GM20431 (cell line): ENCODE measurements around the gene CKB.
"Not testable (repeated sequence)": the region's sequence is repeated elsewhere in the genome, so short reads cannot be mapped to it uniquely, and the experiment has no call there.

Source experiments
- in situ Hi-C: fragments of 300-500 bp; cut with MseI, MboI; formaldehyde crosslinking; loops from one replicate; pipeline ENCODE4 v1.15.0; 2020; ENCODE audit warnings: low sequenced_read_pairs; ENCODE audit not compliant: unreplicated experiment

The CKB gene

DNA sequence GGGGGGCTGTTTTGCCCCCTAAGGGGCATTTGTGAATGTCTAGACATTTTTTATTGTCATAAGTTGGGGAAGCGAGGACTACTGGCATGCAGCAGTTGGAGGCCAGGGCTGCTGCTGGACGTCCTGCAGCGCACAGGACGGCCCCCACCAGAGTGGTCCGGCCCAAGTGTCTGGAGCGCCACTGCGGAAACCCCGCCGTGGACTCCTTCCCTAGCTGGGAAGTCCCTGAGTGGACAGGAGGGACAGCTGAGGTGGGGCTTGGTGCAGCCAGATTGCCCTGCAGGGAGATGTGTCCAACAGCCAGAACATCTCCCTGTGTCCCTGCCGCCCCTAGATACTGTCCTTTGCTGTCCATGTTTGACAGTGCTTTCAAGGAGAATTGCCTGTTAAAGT is 5.5 kb downstream of the CKB start:
- in situ Hi-C loops: no loop called here

GRCh38 chr14:103516426-103517173 is 6.0 kb downstream of the CKB start:
- in situ Hi-C loops: no loop called here

DNA sequence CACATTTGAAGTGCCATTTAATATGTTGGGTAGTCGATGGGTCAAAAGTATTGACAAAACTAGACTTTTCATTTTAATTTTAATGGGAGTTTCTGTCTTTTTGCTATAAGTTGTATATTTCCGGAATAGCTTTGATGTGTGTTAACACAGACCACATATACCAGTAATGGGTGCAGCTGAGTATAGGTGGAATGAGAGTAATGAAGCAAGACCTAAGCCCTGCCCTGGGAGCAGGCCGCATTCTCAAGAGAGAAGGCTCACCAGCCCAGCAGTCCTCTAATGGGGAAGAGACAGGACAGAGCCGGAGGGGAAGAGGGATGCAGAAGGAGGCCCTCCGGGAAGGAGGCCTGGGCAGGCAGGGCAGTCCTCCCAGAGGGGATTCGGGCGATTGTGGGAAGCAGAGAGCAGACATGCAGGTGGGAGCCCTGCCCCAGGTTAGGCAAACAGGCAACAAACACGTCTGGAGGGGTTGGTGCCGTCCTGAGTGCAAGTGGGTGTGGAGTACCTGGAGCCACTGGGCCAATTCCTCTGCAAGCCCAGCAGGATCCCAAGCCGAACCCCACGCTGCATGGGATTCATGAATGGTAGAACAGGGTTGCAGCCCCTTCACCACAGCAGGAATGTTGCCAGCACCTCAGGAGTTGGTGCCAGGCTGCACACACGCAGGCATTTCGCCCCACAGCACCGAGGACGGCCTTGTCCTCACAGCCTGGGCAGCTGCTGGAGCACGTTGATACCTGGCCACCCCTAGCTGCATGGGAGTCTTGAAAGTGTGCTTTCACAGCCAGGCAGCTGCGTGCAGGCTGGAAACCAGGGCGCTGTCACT is 7.8 kb downstream of the CKB start:
- in situ Hi-C loops: no loop called here

DNA sequence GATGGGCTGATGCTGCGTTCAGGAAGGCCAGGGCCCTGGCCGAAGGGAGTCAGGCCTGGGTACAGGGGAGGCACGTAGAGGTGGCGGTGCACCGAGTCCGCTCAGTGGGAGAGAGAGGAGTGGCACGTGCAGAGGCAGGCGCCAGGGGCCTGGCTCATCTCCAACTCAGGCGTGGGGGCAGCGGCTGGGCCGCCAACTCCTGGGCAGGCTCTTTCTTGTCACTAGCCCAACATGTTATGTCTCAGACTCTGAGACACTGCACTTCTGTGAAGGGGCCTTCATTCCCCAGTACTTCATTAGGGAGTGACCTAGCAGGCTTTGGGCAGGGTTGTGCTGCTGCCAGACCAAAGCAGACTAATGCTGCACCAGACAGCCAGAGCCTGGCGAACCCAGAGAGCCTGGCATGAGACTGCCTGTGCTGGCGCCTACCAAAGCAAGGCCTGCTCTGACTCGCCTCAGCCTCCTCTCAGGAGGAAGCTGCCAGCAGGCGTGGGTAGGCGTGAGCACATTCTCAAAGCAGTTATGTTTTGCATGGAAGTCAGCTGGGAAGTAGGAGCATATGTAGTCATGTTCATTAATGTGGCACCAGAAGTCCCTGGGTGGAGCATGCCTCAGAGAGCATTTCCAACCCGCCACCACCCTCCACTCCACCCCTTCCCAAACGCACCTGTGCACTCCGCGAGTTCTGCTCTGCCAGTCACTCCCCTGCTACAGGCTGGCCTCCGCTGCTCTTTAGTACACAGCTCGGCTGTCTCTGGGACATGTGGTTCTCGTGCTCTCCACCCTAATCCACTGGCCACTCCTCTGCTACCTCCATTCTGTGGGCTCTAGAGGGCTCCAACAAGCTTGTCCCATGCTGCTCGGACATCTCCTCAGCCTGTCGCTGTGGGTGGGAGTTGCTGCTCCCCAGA is 9.7 kb downstream of the CKB start:
- in situ Hi-C loops: no loop called here

GRCh38 chr14:103512180-103512579 is 10.4 kb downstream of the CKB start:
- in situ Hi-C loops: not testable (repeated sequence)

DNA sequence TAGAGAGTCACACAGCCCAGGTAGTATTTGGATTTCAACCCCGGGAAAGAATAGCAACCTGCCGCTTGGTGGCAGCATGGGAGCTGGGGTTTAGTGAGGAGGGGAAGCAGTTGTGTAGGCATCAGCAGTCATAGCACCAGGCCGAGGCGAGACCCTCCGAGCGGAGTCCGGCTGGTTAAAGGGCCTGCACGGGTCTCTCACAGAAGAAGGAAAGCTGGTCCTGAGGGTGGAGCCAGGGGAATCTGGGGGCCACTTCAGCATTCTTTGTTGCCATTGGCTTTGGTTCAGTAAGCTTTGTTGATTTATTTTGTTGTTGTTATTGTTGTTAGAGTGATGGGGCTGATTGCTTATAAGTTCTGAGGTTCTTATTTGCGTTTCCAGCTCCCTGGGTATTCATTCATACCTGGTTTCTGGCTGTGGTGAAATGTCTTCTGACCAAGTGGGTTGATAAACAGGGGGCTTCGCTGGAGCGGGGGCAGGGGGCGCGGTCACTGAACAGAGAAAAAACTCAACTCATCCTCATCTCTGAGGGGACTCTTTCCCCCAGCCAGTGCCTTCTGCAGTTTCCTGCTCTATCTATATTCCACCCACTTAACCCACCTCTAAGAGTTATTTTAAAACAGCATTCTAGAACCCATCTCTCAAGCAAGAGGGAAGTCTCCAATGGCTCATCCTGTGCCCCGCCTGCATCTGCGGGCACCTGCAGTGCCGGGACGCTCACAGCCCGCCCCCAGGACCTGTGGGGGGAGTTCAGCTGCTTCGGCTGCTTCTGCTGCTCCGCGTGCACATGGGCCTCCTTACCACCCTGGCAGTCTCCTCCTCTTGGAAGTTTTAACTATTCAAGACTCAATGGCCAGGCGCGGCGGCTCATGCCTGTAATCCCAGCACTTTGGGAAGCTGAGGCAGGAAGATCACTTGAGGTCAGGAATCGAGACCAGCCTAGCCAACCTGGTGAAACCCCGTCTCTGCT is 11.6 kb downstream of the CKB start:
- in situ Hi-C loops: no loop called here

DNA sequence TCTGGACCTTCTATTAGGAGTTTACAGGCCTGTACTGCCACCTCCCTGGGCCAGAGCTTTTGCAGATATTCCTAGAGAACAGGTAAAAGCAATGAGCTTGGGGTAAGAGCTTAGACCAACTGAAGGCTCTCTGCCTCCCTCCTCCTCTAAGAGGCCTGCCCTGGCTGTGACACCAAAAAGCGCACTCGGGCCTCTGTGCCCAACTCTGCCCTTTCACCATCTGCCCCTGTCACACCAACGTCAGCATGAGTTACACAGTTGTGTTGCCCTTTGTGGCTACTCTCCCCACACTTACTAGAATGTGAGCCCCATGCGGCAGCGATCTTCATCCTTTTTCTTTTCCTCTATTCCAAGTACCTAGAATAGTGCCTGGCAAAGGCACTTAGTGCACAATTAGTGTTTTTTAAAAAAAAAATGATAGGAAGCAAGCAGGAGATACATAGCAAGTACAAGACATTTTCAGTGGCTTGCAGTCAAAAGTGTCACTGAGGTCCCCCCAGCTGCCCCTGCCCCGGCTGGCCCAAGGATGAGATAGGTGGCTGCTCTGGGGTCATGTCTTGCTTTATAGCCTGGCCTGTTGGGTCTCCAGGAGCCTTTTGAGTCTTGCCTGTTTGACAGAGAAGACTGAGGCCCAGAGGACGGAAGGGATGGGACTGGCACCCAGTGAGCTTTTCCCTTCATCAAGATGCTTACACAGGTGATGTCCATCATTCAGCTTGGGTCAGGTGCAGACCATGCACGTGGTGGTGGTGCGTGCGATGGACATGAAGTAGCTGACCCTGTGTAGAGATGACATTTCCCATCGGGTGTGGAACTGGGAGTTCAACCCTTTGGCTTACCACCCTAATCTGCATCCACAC is 12.5 kb downstream of the CKB start:
- in situ Hi-C loops: no loop called here

DNA sequence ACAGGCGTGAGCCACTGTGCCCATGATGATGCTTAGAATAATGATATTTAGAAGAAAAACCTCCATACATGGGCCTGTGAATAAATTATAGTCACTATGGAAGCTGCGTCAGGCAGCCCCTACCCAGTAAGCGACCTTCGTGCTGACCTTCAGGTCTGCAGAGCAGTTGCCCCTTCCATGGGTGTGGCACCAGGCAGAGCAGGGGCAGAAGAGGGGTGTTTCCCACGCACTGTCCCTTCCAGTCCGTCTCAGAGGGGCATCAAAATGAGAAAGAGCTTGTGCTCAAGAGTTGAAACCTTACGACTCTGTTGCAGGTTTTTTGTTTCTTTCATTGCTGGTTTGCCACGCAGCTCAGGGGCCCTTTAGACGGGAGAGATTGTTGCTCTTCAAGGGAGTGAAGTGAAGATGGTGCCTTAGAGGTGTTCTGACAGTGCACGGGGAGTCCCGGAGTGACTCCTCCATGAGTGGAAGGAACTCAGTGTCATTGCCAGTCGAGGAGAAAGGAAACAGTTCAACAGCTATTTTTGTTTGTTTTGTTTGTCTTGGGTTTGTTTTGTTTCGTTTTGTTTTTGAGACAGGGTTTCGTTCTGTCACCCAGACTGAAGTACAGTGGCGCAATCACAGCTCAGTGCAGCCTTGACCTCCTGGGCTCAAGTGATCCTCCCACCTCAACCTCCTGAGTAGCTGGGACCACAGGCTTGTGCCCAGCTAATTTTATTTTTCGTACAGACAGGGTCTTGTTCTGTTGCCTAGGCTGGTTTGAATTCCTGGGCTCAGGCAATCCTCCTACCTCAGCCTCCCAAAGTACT is 13.9 kb downstream of the CKB start:
- in situ Hi-C loops: no loop called here

GRCh38 chr14:103507751-103508150 is 14.9 kb downstream of the CKB start:
- in situ Hi-C loops: no loop called here

GRCh38 chr14:103504991-103505565 is 17.6 kb downstream of the CKB start:
- in situ Hi-C loops: no loop called here

- in situ Hi-C loops: no loop called here
Measured at GRCh38 chr14:103503296-103503695, 19.3 kb downstream of the CKB start.

- in situ Hi-C loops: no loop called here
Measured at GRCh38 chr14:103502877-103503276, 19.8 kb downstream of the CKB start.

GRCh38 chr14:103501921-103502669 is 20.5 kb downstream of the CKB start:
- in situ Hi-C loops: no loop called here

GRCh38 chr14:103501041-103501870 is 21.4 kb downstream of the CKB start:
- in situ Hi-C loops: no loop called here

DNA sequence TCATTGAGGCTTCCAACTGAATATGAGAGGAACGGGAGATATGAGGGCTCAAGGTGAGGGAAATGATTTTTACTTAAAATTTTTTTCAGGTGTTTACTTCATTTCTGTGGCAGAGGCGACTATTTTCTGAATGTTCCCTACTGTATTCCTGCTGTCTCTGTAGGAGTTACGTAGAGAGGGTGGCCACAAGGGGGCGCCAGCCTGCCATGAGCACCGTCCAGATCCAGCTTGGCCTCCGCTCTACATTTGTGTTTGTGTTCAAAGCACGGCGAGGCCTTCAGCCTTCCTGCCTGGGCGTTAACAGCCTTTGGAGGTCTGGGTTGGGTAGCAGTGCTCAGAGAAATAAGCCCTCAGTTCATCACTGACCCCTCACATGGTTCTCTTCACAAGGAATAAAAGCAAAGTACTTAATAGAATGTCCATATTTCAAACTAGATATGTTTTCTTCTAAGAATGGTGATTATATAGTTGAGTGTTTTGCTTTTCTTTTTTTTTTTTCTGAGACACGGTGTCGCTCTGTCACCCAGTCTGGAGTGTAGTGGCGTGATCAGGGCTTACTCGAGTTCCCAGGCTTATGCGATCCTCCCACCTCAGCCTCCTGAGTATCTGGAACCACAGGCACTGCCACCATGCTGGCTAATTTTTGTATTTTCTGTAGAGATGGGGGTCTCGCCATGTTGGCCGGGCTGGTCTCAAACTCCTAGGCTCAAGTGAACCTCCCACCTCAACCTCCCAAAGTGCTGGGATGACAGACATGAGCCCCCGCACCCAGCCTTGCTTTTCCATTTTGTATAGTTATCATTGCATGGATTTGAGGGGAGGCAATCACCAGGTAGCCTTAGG is 22.3 kb downstream of the CKB start:
- in situ Hi-C loops: no loop called here
